NCI-H128 (cell line): ENCODE measurements around the gene SLC22A25.
"Not testable (repeated sequence)": the region's sequence is repeated elsewhere in the genome, so short reads cannot be mapped to it uniquely, and the experiment has no call there.

Experiments
- DNase-seq: peaks from one replicate; lab custom pipeline; 2025; ENCODE audit not compliant: unreplicated experiment; lab: John Stamatoyannopoulos, UW

SLC22A25 gene

DNA sequence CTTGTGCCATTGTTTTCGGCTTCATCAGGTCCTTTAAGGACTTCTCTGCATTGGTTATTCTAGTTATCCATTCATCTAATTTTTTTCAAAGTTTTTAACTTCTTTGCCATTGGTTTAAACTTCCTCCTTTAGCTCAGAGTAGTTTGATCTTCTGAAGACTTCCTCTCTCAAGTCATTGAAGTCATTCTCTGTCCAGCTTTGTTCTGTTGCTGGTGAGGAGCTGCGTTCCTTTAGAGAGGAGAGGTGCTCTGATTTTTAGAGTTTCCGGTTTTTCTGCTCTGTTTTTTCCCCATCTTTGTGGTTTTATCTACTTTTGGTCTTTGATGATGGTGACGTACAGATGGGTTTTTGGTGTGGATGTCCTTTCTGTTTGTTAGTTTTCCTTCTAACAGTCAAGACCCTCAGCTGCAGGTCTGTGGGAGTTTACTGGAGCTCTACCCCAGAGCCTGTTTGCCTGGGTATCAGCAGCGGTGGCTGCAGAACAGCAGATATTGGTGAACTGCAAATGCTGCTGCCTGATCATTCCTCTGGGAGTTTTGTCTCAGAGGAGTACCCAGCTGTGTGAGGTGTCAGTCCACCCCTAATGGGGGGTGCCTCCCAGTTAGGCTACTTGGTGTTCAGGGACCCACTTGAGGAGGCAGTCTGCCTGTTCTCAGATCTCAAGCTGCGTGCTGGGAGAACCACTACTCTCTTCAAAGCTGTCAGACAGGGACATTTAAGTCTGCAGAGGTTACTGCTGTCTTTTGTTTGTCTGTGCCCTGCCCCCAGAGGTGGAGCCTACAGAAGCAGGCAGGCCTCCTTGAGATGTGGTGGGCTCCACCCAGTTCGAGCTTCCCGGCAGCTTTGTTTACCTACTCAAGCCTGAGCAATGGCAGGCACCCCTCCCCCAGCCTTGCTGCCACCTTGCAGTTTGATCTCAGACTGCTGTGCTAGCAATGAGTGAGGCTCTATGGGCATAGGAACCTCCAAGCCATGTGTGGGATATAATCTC lies 7.6 kb downstream of the SLC22A25 start:
- DNase-seq, result not testable (repeated sequence)

- DNase-seq, result no peak
Observed at GRCh38 chr11:63229815-63230214, 13.6 kb downstream of the SLC22A25 start.

- no peak for DNase-seq
Observed at GRCh38 chr11:63227521-63228107, 15.8 kb downstream of the SLC22A25 start.

GRCh38 chr11:63226488-63227114 lies 16.8 kb downstream of the SLC22A25 start:
- DNase-seq, result no peak

- DNase-seq, result no peak
Observed at GRCh38 chr11:63214093-63214492, 29.3 kb downstream of the SLC22A25 start.

GRCh38 chr11:63212742-63213141 lies 30.7 kb downstream of the SLC22A25 start:
- DNase-seq, result no peak

- no peak for DNase-seq
Observed at GRCh38 chr11:63210111-63210510, 33.3 kb downstream of the SLC22A25 start.
